Panc1 (cell line): ENCODE measurements around the gene ANKRD42.
"Not testable (repeated sequence)": the region's sequence is repeated elsewhere in the genome, so short reads cannot be mapped to it uniquely, and the experiment has no call there.

Experiments
- POLR2AphosphoS5 ChIP-seq: IDR thresholded peaks from 2 replicates; pipeline ENCODE4 v1.6.1; 2012; ENCODE audit warnings: mild to moderate bottlenecking, low read depth, low read length, moderate library complexity
- SIN3A ChIP-seq: IDR thresholded peaks from 2 replicates; pipeline ENCODE4 v1.6.1; 2012; ENCODE audit warnings: low read depth, mild to moderate bottlenecking, low read length, moderate library complexity, borderline replicate concordance; ENCODE audit not compliant: insufficient read depth
- TCF7L2 ChIP-seq: IDR thresholded peaks from 2 replicates; pipeline ENCODE4 v1.6.1; 2011; ENCODE audit warnings: mild to moderate bottlenecking, low read depth, low read length, inconsistent platforms
- TF ChIP-seq, protein P1 (sequence below): fragments of 450-650 bp; IDR thresholded peaks from 2 replicates; pipeline ENCODE4 v1.5.1; 2017; ENCODE audit warnings: mild to moderate bottlenecking
- TF ChIP-seq, protein P2 (sequence below), 2 experiments: IDR thresholded peaks; 2 replicates each; pipeline ENCODE4 v1.6.1; 2011 to 2012; ENCODE audit warnings: low read depth in 2 of 2, control low read depth in 1 of 2, low read length in 1 of 2, mild to moderate bottlenecking in 1 of 2, moderate library complexity in 1 of 2; ENCODE audit not compliant: insufficient read depth in 1 of 2

DNA sequence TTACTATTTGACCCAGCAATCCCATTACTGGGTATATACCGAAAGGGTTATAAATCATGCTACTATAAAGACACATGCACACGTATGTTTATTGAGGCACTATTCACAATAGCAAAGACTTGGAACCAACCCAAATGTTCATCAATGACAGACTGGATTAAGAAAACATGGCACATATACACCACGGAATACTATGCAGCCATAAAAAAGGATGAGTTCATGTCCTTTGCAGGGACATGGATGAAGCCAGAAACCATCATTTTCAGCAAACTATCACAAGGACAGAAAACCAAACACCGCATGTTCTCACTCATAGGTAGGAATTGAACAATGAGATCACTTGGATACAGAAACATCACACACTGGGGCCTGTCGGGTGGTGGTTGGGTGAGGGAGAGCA lies 78.2 kb downstream of the ANKRD42 start:
- TF ChIP-seq, protein P1, sequence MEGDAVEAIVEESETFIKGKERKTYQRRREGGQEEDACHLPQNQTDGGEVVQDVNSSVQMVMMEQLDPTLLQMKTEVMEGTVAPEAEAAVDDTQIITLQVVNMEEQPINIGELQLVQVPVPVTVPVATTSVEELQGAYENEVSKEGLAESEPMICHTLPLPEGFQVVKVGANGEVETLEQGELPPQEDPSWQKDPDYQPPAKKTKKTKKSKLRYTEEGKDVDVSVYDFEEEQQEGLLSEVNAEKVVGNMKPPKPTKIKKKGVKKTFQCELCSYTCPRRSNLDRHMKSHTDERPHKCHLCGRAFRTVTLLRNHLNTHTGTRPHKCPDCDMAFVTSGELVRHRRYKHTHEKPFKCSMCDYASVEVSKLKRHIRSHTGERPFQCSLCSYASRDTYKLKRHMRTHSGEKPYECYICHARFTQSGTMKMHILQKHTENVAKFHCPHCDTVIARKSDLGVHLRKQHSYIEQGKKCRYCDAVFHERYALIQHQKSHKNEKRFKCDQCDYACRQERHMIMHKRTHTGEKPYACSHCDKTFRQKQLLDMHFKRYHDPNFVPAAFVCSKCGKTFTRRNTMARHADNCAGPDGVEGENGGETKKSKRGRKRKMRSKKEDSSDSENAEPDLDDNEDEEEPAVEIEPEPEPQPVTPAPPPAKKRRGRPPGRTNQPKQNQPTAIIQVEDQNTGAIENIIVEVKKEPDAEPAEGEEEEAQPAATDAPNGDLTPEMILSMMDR, result not testable (repeated sequence)
- TF ChIP-seq, protein P2, sequence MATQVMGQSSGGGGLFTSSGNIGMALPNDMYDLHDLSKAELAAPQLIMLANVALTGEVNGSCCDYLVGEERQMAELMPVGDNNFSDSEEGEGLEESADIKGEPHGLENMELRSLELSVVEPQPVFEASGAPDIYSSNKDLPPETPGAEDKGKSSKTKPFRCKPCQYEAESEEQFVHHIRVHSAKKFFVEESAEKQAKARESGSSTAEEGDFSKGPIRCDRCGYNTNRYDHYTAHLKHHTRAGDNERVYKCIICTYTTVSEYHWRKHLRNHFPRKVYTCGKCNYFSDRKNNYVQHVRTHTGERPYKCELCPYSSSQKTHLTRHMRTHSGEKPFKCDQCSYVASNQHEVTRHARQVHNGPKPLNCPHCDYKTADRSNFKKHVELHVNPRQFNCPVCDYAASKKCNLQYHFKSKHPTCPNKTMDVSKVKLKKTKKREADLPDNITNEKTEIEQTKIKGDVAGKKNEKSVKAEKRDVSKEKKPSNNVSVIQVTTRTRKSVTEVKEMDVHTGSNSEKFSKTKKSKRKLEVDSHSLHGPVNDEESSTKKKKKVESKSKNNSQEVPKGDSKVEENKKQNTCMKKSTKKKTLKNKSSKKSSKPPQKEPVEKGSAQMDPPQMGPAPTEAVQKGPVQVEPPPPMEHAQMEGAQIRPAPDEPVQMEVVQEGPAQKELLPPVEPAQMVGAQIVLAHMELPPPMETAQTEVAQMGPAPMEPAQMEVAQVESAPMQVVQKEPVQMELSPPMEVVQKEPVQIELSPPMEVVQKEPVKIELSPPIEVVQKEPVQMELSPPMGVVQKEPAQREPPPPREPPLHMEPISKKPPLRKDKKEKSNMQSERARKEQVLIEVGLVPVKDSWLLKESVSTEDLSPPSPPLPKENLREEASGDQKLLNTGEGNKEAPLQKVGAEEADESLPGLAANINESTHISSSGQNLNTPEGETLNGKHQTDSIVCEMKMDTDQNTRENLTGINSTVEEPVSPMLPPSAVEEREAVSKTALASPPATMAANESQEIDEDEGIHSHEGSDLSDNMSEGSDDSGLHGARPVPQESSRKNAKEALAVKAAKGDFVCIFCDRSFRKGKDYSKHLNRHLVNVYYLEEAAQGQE (IDR thresholded peaks at IDR 0.05; ENCODE audit: insufficient read depth in 1 of 2, low read depth in 2 of 2, low read length in 1 of 2), result not testable (repeated sequence)
- TF ChIP-seq SIN3A, TCF7L2, POLR2AphosphoS5: not testable (repeated sequence)
